Keratinocyte (primary cell): ENCODE data around the gene COPS8. TPM values are rescaled to one million over a fixed set of nuclear protein-coding genes. Genes with fewer than 3 reads are reported as not detected.

Experiments
- DNase-seq: peaks from one replicate; pipeline ENCODE4 v3.0.0-alpha.2; 2011; ENCODE audit warnings: low read depth, missing footprints, low spot score
- FAIRE-seq: peaks from 2 replicates; lab custom pipeline; 2011; peaks lifted over from hg19 to GRCh38; lab: Jason Lieb, UNC
- H2AFZ ChIP-seq: 2 replicates; pipeline ENCODE4 v1.6.0; 2012; ENCODE audit warnings: low read length, control low read depth, inconsistent platforms; ENCODE audit not compliant: control insufficient read depth
- H3K27ac ChIP-seq: 2 replicates; pipeline ENCODE4 v1.5.1; 2011; ENCODE audit warnings: low read length; ENCODE audit not compliant: control insufficient read depth, insufficient read depth
- H3K27me3 ChIP-seq: 3 replicates; pipeline ENCODE4 v1.6.0; 2011; ENCODE audit warnings: low read length; ENCODE audit not compliant: control insufficient read depth, insufficient read depth; ENCODE audit errors: extremely low read depth
- H3K36me3 ChIP-seq, 2 experiments: 2 replicates in 1 of 2; 3 replicates in 1 of 2; pipeline ENCODE4 v1.5.1; 2011; ENCODE audit warnings: low read length in 2 of 2, mild to moderate bottlenecking in 1 of 2; ENCODE audit not compliant: control insufficient read depth in 2 of 2, insufficient read depth in 2 of 2; ENCODE audit errors: extremely low read depth in 1 of 2
- H3K4me1 ChIP-seq: 3 replicates; pipeline ENCODE4 v1.5.1; 2011; ENCODE audit warnings: low read length; ENCODE audit not compliant: control insufficient read depth, insufficient read depth; ENCODE audit errors: extremely low read depth
- H3K4me2 ChIP-seq: 3 replicates; pipeline ENCODE4 v1.6.0; 2011; ENCODE audit warnings: low read depth, low read length; ENCODE audit not compliant: control insufficient read depth, insufficient read depth; ENCODE audit errors: extremely low read depth
- H3K4me3 ChIP-seq, 3 experiments: fragments of 200-600 bp in 1 of 3; sonication (generic) in 1 of 3; 2 replicates in 2 of 3; 3 replicates in 1 of 3; pipeline ENCODE4 v1.5.1; 2011 to 2016; ENCODE audit warnings: low read length in 3 of 3, mild to moderate bottlenecking in 3 of 3, control low read depth in 2 of 3, inconsistent platforms in 1 of 3, low read depth in 1 of 3, mixed read lengths in 1 of 3, mixed run types in 1 of 3, moderate library complexity in 1 of 3; ENCODE audit not compliant: control insufficient read depth in 2 of 3, insufficient read depth in 2 of 3; ENCODE audit errors: extremely low read depth in 1 of 3
- H3K79me2 ChIP-seq: 2 replicates; pipeline ENCODE4 v1.6.0; 2012; ENCODE audit warnings: low read length; ENCODE audit not compliant: control insufficient read depth, insufficient read depth
- H3K9ac ChIP-seq: 3 replicates; pipeline ENCODE4 v1.6.0; 2011; ENCODE audit warnings: low read length; ENCODE audit not compliant: control insufficient read depth, insufficient read depth; ENCODE audit errors: extremely low read depth
- H3K9me1 ChIP-seq: 3 replicates; pipeline ENCODE4 v1.6.0; 2011; ENCODE audit warnings: low read length; ENCODE audit not compliant: control insufficient read depth, insufficient read depth; ENCODE audit errors: extremely low read depth
- H3K9me3 ChIP-seq: 2 replicates; pipeline ENCODE4 v1.5.1; 2012; ENCODE audit warnings: low read depth, low read length; ENCODE audit not compliant: control insufficient read depth
- H4K20me1 ChIP-seq: 3 replicates; pipeline ENCODE4 v1.6.0; 2011; ENCODE audit warnings: low read length; ENCODE audit not compliant: control insufficient read depth, insufficient read depth; ENCODE audit errors: extremely low read depth
- EZH2 ChIP-seq: IDR thresholded peaks from one replicate; pipeline ENCODE4 v1.6.1; 2012; ENCODE audit warnings: inconsistent platforms, mild to moderate bottlenecking, low read length, moderate library complexity
- dilution Hi-C: fragments of 300-500 bp; cut with MboI; formaldehyde crosslinking; loops from one replicate; pipeline ENCODE4 v1.7.0; 2020; ENCODE audit warnings: low sequenced_read_pairs; ENCODE audit not compliant: extremely low pct_ligation_motif_present
- polyA plus RNA-seq, 5 experiments: library from polyadenylated mRNA; depleted of rRNA in 3 of 5; stranded (reverse) in 3 of 5; stranded (forward) in 1 of 5; unstranded in 1 of 5; fragments of >200 nt; gene quantifications; 1 replicate in 1 of 5; 2 replicates in 3 of 5; 3 replicates in 1 of 5; pipeline versions ENCODE4 v1.2.1 to v1.2.3, GENCODE V29; 2011 to 2012; ENCODE audit warnings: missing spikeins in 2 of 5, low read depth in 1 of 5, low replicate concordance in 1 of 5
- TF ChIP-seq, protein P1 (sequence below), 3 experiments: IDR thresholded peaks in 1 of 3; conservative IDR thresholded peaks in 1 of 3; optimal IDR thresholded peaks in 1 of 3; 2 replicates in 2 of 3; 3 replicates in 1 of 3; pipeline versions ENCODE3 to v1.5.1; 2011; ENCODE audit warnings: low read length in 3 of 3, mild to moderate bottlenecking in 3 of 3, moderate library complexity in 2 of 3, control low read depth in 1 of 3, inconsistent platforms in 1 of 3; ENCODE audit not compliant: insufficient read depth in 2 of 3; ENCODE audit errors: extremely low read depth in 1 of 3

Gene COPS8
- polyA plus RNA-seq, 1 donor (not counting 4 experiments of a cell fraction or from before 2014, with no cell fraction given), result 136 TPM

- no peaks in the 10 kb centered on the region for H4K20me1 ChIP-seq
- H3K79me2 ChIP-seq, result no peaks in the 10 kb centered on the region
- H3K9me1 ChIP-seq, result no peaks in the 10 kb centered on the region
- H3K36me3 ChIP-seq, result no peaks in the 10 kb centered on the region
- no peaks in the 10 kb centered on the region for H3K27me3 ChIP-seq
- no peak for FAIRE-seq
- dilution Hi-C loops, result no loop called here
- no peak overlapping the region for H3K9ac ChIP-seq
- no peak overlapping the region for H3K4me3 ChIP-seq
- DNase-seq, result no peak
- no peak overlapping the region for H3K4me2 ChIP-seq
- no peak overlapping the region for H3K27ac ChIP-seq
- peaks cover 9% of the 10 kb centered on the region for H3K4me1 ChIP-seq
- H3K9me3 ChIP-seq, result no peaks in the 10 kb centered on the region
- no peak overlapping the region for H2AFZ ChIP-seq
- TF ChIP-seq, protein P1, sequence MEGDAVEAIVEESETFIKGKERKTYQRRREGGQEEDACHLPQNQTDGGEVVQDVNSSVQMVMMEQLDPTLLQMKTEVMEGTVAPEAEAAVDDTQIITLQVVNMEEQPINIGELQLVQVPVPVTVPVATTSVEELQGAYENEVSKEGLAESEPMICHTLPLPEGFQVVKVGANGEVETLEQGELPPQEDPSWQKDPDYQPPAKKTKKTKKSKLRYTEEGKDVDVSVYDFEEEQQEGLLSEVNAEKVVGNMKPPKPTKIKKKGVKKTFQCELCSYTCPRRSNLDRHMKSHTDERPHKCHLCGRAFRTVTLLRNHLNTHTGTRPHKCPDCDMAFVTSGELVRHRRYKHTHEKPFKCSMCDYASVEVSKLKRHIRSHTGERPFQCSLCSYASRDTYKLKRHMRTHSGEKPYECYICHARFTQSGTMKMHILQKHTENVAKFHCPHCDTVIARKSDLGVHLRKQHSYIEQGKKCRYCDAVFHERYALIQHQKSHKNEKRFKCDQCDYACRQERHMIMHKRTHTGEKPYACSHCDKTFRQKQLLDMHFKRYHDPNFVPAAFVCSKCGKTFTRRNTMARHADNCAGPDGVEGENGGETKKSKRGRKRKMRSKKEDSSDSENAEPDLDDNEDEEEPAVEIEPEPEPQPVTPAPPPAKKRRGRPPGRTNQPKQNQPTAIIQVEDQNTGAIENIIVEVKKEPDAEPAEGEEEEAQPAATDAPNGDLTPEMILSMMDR (optimal IDR thresholded peaks at IDR 0.05 in 1 of 3, IDR thresholded peaks at IDR 0.05 in 1 of 3, conservative IDR thresholded peaks at IDR 0.05 in 1 of 3; ENCODE audit: extremely low read depth in 1 of 3, insufficient read depth in 2 of 3, low read length in 3 of 3), result no peak
- no peak for TF ChIP-seq EZH2
These were observed 23.8 kb downstream of the COPS8 start for GRCh38 chr2:237109421-237109934.

GRCh38 chr2:237113026-237113795, 27.5 kb downstream of the COPS8 start:
- Histone ChIP-seq H3K9me3 (peaks cover 5% of the 10 kb centered on the region), H3K4me2 (no peak overlapping the region), H3K27me3 (no peaks in the 10 kb centered on the region), H4K20me1 (no peaks in the 10 kb centered on the region), H3K4me3 (no peak overlapping the region), H3K9ac (no peak overlapping the region), H3K36me3 (no peaks in the 10 kb centered on the region), H2AFZ (no peak overlapping the region), H3K4me1 (peaks cover 24% of the 10 kb centered on the region), H3K9me1 (no peaks in the 10 kb centered on the region), H3K27ac (no peak overlapping the region), H3K79me2 (no peaks in the 10 kb centered on the region)
- no peak for DNase-seq
- TF ChIP-seq EZH2, result no peak
- TF ChIP-seq, protein P1 (optimal IDR thresholded peaks at IDR 0.05 in 1 of 3, IDR thresholded peaks at IDR 0.05 in 1 of 3, conservative IDR thresholded peaks at IDR 0.05 in 1 of 3; ENCODE audit: extremely low read depth in 1 of 3, insufficient read depth in 2 of 3, low read length in 3 of 3), result no peak
- peak; percentile 64 for FAIRE-seq
- dilution Hi-C loops, result no loop called here
